IPS-20b (cell line): ENCODE data around the gene BRMS1.
A peak's percentile ranks its signal among the peaks of the same experiment; 100 is the strongest.
"Not testable (repeated sequence)": the region's sequence is repeated elsewhere in the genome, so short reads cannot be mapped to it uniquely, and the experiment has no call there.

ENCODE experiments used
- H3K27ac ChIP-seq: one replicate; pipeline ENCODE4 v1.5.1; 2013; ENCODE audit warnings: low read length
- H3K27me3 ChIP-seq: 2 replicates; pipeline ENCODE4 v1.6.1; 2013; ENCODE audit warnings: mild to moderate bottlenecking, low read length, inconsistent platforms; ENCODE audit not compliant: insufficient read depth
- H3K36me3 ChIP-seq: 2 replicates; pipeline ENCODE4 v1.6.1; 2013; ENCODE audit warnings: low read depth, mild to moderate bottlenecking, inconsistent platforms, low read length, moderate library complexity; ENCODE audit not compliant: insufficient read depth
- H3K4me1 ChIP-seq: 2 replicates; pipeline ENCODE4 v1.6.1; 2013; ENCODE audit warnings: mild to moderate bottlenecking, control low read depth, inconsistent platforms, low read length, moderate library complexity; ENCODE audit not compliant: insufficient read depth
- H3K4me3 ChIP-seq: 2 replicates; pipeline ENCODE4 v1.5.1; 2013; ENCODE audit warnings: mild to moderate bottlenecking, low read length, inconsistent platforms
- H3K9ac ChIP-seq: 2 replicates; pipeline ENCODE4 v1.6.1; 2013; ENCODE audit warnings: low read depth, mild to moderate bottlenecking, inconsistent platforms, low read length, moderate library complexity
- H3K9me3 ChIP-seq: 2 replicates; pipeline ENCODE4 v1.6.1; 2013; ENCODE audit warnings: mild to moderate bottlenecking, low read depth, low read length, inconsistent platforms; ENCODE audit not compliant: insufficient read depth

Gene BRMS1

GRCh38 chr11:66325263-66325671 is 19.6 kb downstream of the BRMS1 start:
- Histone ChIP-seq H3K36me3 (no peaks in the 10 kb centered on the region), H3K9ac (no peak overlapping the region), H3K4me1 (peaks cover 4% of the 10 kb centered on the region; the same call in 1 of the 2 replicates), H3K9me3 (no peaks in the 10 kb centered on the region), H3K27ac (no peak overlapping the region), H3K4me3 (no peak overlapping the region), H3K27me3 (peaks cover 11% of the 10 kb centered on the region)

DNA sequence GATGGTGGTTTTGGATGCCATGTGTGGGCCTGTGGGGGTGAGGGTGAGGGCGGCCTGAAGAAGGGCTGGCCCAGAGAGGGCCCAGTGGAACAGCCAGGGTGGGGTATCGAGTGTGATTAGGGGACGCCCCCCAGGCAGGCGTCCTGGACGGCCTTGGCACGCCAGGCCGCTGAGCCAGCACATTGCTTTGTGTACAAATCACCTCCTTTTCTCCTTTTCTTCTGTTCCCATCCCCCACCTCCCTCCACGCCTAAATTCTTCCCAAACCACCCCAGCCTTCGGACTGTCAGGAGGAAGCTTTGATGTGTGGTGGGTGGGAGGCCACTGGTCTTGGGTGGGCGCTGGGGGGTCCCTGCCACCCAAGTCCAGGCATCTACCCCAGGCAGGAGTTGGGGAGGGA is 20.2 kb downstream of the BRMS1 start:
- no peaks in the 10 kb centered on the region for H3K36me3 ChIP-seq
- no peaks in the 10 kb centered on the region for H3K9me3 ChIP-seq
- no peak overlapping the region for H3K27ac ChIP-seq
- H3K9ac ChIP-seq, result no peak overlapping the region
- H3K27me3 ChIP-seq, result peaks cover 11% of the 10 kb centered on the region
- H3K4me3 ChIP-seq, result no peak overlapping the region
- H3K4me1 ChIP-seq, result peaks cover 4% of the 10 kb centered on the region; the same call in 1 of the 2 replicates

DNA sequence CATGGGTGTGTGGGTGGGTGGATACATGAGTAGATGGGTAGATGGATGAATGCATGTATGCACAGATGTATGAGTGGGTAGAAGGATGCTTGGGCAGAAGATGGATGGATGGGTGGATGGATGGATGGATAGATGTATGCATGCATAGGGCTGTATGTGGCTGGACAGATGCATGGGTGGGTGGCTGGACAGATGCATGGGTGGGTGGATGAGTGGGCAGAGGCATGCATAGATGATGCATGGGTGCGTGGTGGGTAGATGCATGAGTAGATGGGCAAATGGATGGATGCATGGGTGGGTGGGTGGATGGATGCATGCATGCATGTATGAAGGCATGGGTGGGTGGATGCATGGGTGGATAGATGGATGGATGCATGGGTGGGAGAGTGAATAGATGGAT is 21.2 kb downstream of the BRMS1 start:
- H3K27ac ChIP-seq, result no peak overlapping the region
- no peaks in the 10 kb centered on the region for H3K9me3 ChIP-seq
- H3K36me3 ChIP-seq, result no peaks in the 10 kb centered on the region
- peaks cover 3% of the 10 kb centered on the region; the same call in 1 of the 2 replicates for H3K4me1 ChIP-seq
- H3K27me3 ChIP-seq, result peaks cover 11% of the 10 kb centered on the region
- no peak overlapping the region for H3K9ac ChIP-seq
- no peak overlapping the region for H3K4me3 ChIP-seq

GRCh38 chr11:66322732-66323427 is 22.0 kb downstream of the BRMS1 start:
- H3K9me3 ChIP-seq, result no peaks in the 10 kb centered on the region

GRCh38 chr11:66321606-66322005 is 23.3 kb downstream of the BRMS1 start:
- Histone ChIP-seq H3K9ac (no peak overlapping the region), H3K27me3 (0 out of 2 replicates have a peak, but pooled peaks cover 1% of the 10 kb centered on the region), H3K27ac (no peak overlapping the region), H3K4me1 (peaks cover 14% of the 10 kb centered on the region), H3K9me3 (no peaks in the 10 kb centered on the region), H3K4me3 (no peak overlapping the region), H3K36me3 (no peaks in the 10 kb centered on the region)

More at GRCh38 chr11:66322732-66323427, 22.0 kb downstream of the BRMS1 start:
- peaks cover 8% of the 10 kb centered on the region for H3K27me3 ChIP-seq
- peaks cover 7% of the 10 kb centered on the region for H3K4me1 ChIP-seq
- H3K9ac ChIP-seq, result no peak overlapping the region
- H3K27ac ChIP-seq, result no peak overlapping the region
- no peak overlapping the region for H3K4me3 ChIP-seq
- H3K36me3 ChIP-seq, result no peaks in the 10 kb centered on the region

DNA sequence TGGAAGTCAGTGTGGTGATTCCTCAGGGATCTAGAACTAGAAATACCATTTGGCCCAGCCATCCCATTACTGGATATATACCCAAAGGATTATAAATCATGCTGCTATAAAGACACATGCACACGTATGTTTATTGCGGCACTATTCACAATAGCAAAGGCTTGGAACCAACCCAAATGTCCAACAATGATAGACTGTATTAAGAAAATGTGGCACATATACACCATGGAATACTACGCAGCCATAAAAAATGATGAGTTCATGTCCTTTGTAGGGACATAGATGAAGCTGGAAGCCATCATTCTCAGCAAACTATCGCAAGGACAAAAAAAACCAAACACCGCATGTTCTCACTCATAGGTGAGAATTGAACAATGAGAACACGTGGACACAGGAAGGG is 24.2 kb downstream of the BRMS1 start:
- H3K27ac ChIP-seq, H3K36me3 ChIP-seq, H3K9ac ChIP-seq, H3K27me3 ChIP-seq, H3K4me3 ChIP-seq, H3K9me3 ChIP-seq: not testable (repeated sequence)
- H3K4me1 ChIP-seq, result peaks cover 14% of the 10 kb centered on the region

DNA sequence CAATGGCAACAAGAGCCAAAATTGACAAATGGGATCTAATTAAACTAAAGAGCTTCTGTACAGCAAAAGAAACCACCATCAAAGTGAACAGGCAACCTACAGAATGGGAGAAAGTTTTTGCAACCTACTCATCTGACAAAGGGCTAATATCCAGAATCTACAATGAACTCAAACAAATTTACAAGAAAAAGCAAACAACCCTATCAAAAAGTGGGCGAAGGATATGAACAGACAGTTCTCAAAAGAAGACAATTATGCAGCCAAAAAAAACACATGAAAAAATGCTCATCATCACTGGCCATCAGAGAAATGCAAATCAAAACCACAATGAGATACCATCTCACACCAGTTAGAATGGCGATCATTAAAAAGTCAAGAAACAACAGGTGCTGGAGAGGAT is 24.6 kb downstream of the BRMS1 start:
- not testable (repeated sequence) for H3K4me3 ChIP-seq, H3K27ac ChIP-seq, H3K36me3 ChIP-seq, H3K9me3 ChIP-seq, H3K9ac ChIP-seq
- peaks cover 14% of the 10 kb centered on the region for H3K27me3 ChIP-seq
- peaks cover 14% of the 10 kb centered on the region for H3K4me1 ChIP-seq

DNA sequence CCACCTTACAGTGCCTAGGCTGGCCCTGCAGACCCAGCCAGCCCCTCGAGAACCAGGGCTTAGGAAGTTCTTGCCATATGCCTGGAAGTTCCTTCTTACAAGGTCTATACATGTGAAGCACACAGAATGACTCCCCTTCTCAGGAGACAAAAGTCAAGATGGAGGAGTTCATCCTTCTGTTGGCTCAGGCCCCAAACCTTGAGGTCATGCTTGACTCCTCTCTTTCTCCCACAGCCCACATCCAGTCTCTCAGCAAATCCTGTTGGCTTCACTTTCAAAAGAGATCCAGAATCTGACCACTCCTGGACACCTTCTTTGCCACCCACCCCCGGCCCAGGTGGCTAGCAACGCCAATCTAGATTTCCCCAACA is 26.3 kb downstream of the BRMS1 start:
- no peaks in the 10 kb centered on the region for H3K9me3 ChIP-seq
- H3K9ac ChIP-seq, result peak overlapping the region; percentile 55; the same call in 1 of the 2 replicates
- no peak overlapping the region for H3K4me3 ChIP-seq
- peaks cover 14% of the 10 kb centered on the region for H3K27me3 ChIP-seq
- no peaks in the 10 kb centered on the region for H3K36me3 ChIP-seq
- H3K4me1 ChIP-seq, result peaks cover 19% of the 10 kb centered on the region
- H3K27ac ChIP-seq, result peak overlapping the region; percentile 34

DNA sequence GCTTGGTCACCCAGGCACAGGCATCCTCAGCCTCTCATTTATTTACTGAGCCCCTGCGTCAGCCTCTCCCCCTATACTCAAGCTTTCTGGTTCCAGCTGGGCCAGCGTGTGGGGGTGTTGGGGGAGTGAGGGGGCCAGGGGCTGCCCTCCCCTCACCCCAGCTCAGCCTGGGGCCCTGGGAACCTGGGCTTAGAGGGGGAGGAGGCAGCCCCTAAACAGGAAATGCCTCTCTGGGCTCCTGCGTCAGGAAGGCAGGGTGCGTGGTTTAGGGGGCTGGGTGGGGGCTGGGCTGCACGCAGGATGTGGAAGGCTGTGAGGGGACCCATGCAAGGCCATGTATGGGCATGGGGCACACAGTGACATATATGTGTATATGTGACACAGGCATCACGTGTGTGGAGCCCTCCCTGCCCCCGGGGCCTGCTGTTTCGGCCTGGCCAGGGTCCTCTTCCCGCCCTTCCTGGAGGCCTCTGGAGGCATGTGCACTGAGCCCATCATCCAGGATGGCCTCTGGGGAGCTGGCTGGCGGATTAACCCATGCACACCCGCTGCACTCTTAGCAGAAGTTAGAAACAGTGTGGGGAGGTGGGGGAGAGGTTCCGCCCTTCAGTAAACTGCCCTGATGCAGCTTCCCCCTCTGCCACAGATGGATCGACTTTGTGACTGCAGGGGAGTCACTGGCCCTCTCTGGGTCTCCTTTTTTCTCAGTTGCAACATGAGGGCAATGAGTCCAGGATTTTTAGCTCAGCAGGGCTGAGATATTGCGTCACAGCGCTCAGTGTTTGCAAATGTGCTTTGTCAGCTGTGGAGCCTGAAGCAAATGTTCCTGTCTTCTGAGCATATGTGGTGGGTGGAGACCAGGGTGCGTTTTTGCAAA is 26.9 kb downstream of the BRMS1 start:
- Histone ChIP-seq H3K9me3 (no peaks in the 10 kb centered on the region), H3K9ac (peak overlapping the region; percentile 55; the same call in 1 of the 2 replicates), H3K4me3 (peak overlapping the region; percentile 12; the same call in 1 of the 2 replicates), H3K27ac (peak overlapping the region; percentile 34), H3K27me3 (peaks cover 14% of the 10 kb centered on the region), H3K4me1 (peaks cover 19% of the 10 kb centered on the region), H3K36me3 (no peaks in the 10 kb centered on the region)

- Histone ChIP-seq H3K9me3 (no peaks in the 10 kb centered on the region), H3K9ac (peak overlapping the region; percentile 55; the same call in 1 of the 2 replicates), H3K4me3 (peak overlapping the region; percentile 12; the same call in 1 of the 2 replicates), H3K36me3 (no peaks in the 10 kb centered on the region), H3K27ac (peak overlapping the region; percentile 34), H3K27me3 (peaks cover 14% of the 10 kb centered on the region), H3K4me1 (peaks cover 19% of the 10 kb centered on the region)
These were observed 27.6 kb downstream of the BRMS1 start for GRCh38 chr11:66317322-66317722.

DNA sequence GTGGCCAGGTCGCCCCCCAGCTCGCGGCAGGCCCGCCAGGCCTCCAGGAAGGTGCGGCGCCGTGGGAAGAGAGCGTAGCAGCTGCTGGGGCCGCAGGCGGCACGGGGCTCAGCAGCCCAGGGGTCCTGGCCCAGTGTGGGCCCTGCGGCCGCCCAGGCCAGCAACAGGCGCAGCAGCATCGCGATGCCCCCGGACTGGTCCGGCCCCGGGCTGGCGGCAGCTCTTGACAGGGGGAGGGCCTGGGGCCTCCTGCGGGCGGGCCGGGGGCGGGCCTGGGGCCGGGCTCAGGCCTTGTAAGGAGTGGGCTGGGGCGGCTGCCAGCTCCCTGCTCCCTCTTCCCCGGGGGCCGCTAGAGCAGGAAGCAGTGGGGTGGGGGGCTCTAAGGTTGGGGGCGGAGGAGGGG is 28.1 kb downstream of the BRMS1 start, which contains the start of gene CD248:
TSS of gene CD248 (minus strand) at position 196 of the 403 bp plus-strand sequence. CDS start at position 179, 17 bp downstream.
- Histone ChIP-seq H3K9me3 (no peaks in the 10 kb centered on the region), H3K27ac (peak within 1 kb of the TSS; percentile 34), H3K9ac (peak within 1 kb of the TSS; percentile 55; the same call in 1 of the 2 replicates), H3K27me3 (peaks cover 14% of the 10 kb centered on the region), H3K4me1 (peaks cover 19% of the 10 kb centered on the region), H3K36me3 (no peaks in the 10 kb centered on the region), H3K4me3 (peak within 1 kb of the TSS; percentile 12; the same call in 1 of the 2 replicates)
